ENCODE results near the gene ZNF273. TPM values are rescaled to one million over a fixed set of nuclear protein-coding genes. Genes with fewer than 3 reads are reported as not detected.
"Not testable (repeated sequence)": the region's sequence is repeated elsewhere in the genome, so short reads cannot be mapped to it uniquely, and the experiment has no call there.

Gene ZNF273
- polyA plus RNA-seq, 1 of the 3 experiments (the other 2 are of a cell fraction) = 2.3 TPM

DNA sequence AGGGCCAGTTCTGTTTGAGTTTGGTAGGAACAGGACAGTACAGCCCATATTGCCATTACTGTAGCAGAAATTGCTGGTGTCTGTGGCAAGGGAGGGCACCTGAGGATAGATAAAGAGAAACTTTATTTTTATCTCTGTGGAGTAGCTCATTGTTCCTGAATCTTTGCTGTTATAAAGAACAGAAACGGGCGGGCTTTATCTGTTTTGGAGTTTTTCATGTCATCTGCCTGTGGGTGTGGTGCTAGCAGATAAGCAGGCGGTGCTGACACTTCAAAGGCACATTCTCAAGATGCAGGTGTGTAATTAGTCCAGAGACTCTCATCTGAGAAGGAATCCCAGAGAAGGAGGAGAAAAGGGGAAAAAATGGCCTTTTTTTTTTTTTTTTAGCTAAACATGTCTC lies 11.5 kb downstream of the ZNF273 start:
- H3K4me3 ChIP-seq (ENCODE audit: low read depth in 2 of 2, low read length in 1 of 2) = no peak overlapping the region
- DNase-seq = no peak
- 95% methylated on average over 3 of the region's 3 CpGs for WGBS (ENCODE audit: low lambda C conversion rate)
- ChIA-PET CTCF (interaction anchor here (0.7 to 1.4 kb wide), 2 partner anchors 24 to 404 kb away, joined by 3 to 4 read pairs; no protein-coding TSS in a partner anchor), POLR2A (interaction anchor here (1.3 kb wide), 1 partner anchor 11 kb away, joined by 3 read pairs; the partner anchor contains the start of gene ZNF273)
- H3K9me2 ChIP-seq = no peaks in the 10 kb centered on the region
- H2AFZ ChIP-seq (ENCODE audit: low read depth) = no peak overlapping the region
- no peak overlapping the region for H3K4me2 ChIP-seq
- H3K79me2 ChIP-seq (ENCODE audit: insufficient read depth) = peaks cover 93% of the 10 kb centered on the region
- no peak overlapping the region for H3K9ac ChIP-seq
- no peaks in the 10 kb centered on the region for H3K27me3 ChIP-seq (ENCODE audit: insufficient read depth)
- no peaks in the 10 kb centered on the region for H3K4me1 ChIP-seq (ENCODE audit: control insufficient read depth in 1 of 2, insufficient read depth in 2 of 2, low read depth in 1 of 2, low read length in 1 of 2)
- no peak overlapping the region for H3K27ac ChIP-seq (ENCODE audit: low read depth in 2 of 2, low read length in 1 of 2)
- H3K9me3 ChIP-seq = peaks cover 7% of the 10 kb centered on the region; the same call in 1 of the 2 replicates
- peaks cover 10% of the 10 kb centered on the region for H3F3A ChIP-seq (replicated peaks; ENCODE audit: insufficient read depth)
- H3K36me3 ChIP-seq (replicated peaks in 1 of 2; ENCODE audit: control insufficient read depth in 1 of 2, insufficient read depth in 2 of 2, low read length in 1 of 2) = peaks cover 8 to 65% of the 10 kb centered on the region in 2 experiments
- no peaks in the 10 kb centered on the region for H4K20me1 ChIP-seq (ENCODE audit: insufficient read depth)
- TF ChIP-seq, protein P1, sequence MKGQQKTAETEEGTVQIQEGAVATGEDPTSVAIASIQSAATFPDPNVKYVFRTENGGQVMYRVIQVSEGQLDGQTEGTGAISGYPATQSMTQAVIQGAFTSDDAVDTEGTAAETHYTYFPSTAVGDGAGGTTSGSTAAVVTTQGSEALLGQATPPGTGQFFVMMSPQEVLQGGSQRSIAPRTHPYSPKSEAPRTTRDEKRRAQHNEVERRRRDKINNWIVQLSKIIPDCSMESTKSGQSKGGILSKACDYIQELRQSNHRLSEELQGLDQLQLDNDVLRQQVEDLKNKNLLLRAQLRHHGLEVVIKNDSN (IDR thresholded peaks at IDR 0.05; ENCODE audit: borderline replicate concordance, low read depth) = no peak
- no peak for TF ChIP-seq JUND (IDR thresholded peaks at IDR 0.05)
- no peak for TF ChIP-seq NFIC (IDR thresholded peaks at IDR 0.05; ENCODE audit: borderline replicate concordance)

DNA sequence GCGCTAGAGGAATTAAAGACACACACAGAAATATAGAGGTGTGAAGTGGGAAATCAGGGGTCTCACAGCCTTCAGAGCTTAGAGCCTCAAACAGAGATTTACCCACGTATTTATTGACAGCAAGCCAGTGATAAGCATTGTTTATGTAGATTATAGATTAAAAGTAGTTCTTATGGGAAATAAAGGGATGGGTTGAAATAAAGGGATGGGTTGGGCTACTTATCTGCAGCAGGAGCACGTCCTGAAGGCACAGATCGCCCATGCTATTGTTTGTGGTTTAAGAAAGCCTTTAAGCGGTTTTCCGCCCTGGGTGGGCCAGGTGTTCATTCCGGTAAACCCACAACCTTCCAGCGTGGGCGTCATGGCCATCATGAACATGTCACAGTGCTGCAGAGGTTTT lies 12.2 kb downstream of the ZNF273 start:
- WGBS (ENCODE audit: low lambda C conversion rate) = 79% methylated on average over 7 of the region's 9 CpGs
- H3K27me3 ChIP-seq (ENCODE audit: insufficient read depth); POLR2A ChIA-PET; H4K20me1 ChIP-seq (ENCODE audit: insufficient read depth); DNase-seq; H3K9me3 ChIP-seq; H3K9me2 ChIP-seq; H3K4me2 ChIP-seq; H3K4me3 ChIP-seq (ENCODE audit: low read depth in 2 of 2, low read length in 1 of 2); H2AFZ ChIP-seq (ENCODE audit: low read depth); H3K27ac ChIP-seq (ENCODE audit: low read depth in 2 of 2, low read length in 1 of 2); H3K4me1 ChIP-seq (ENCODE audit: control insufficient read depth in 1 of 2, insufficient read depth in 2 of 2, low read depth in 1 of 2, low read length in 1 of 2); H3F3A ChIP-seq (replicated peaks; ENCODE audit: insufficient read depth); H3K9ac ChIP-seq: not testable (repeated sequence)
- CTCF ChIA-PET = interaction anchor here (0.7 to 1.4 kb wide), 2 partner anchors 24 to 403 kb away, joined by 3 to 4 read pairs; no protein-coding TSS in a partner anchor
- Histone ChIP-seq H3K79me2 (ENCODE audit: insufficient read depth) (peaks cover 93% of the 10 kb centered on the region), H3K36me3 (replicated peaks in 1 of 2; ENCODE audit: control insufficient read depth in 1 of 2, insufficient read depth in 2 of 2, low read length in 1 of 2) (peaks cover 10 to 68% of the 10 kb centered on the region in 2 experiments)

DNA sequence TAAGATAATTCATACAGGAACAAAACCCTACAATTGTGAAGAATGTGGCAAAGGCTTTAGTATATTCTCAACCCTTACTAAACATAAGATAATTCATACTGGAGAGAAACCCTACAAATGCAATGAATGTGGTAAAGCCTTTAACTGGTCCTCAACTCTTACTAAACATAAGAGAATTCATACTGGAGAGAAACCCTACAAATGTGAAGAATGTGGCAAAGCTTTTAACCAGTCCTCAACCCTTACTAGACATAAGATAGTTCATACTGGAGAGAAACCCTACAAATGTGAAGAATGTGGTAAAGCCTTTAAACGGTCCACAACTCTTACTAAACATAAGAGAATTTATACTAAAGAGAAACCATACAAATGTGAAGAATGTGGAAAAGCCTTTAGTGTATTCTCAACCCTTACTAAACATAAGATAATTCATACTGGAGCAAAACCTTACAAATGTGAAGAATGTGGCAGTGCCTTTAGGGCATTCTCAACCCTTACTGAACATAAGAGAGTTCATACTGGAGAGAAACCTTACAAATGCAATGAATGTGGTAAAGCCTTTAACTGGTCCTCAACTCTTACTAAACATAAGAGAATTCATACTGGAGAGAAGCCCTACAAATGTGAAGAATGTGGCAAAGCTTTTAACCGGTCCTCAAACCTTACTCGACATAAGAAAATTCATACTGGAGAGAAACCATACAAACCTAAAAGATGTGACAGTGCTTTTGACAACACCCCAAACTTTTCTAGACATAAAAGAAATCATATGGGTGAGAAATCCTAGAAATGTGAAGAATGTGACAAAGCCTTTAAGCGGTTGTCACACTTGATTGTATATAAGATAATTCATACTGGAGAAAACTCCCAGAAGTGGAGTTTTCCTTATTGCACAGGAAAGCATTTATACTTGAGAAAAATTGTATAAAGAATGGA lies 25.4 kb downstream of the ZNF273 start:
- DNase-seq; H2AFZ ChIP-seq (ENCODE audit: low read depth); H4K20me1 ChIP-seq (ENCODE audit: insufficient read depth); H3K79me2 ChIP-seq (ENCODE audit: insufficient read depth); H3K27ac ChIP-seq (ENCODE audit: low read depth in 2 of 2, low read length in 1 of 2); POLR2A ChIA-PET; H3K27me3 ChIP-seq (ENCODE audit: insufficient read depth); CTCF ChIA-PET; H3K4me2 ChIP-seq; H3K9me2 ChIP-seq; H3K4me3 ChIP-seq (ENCODE audit: low read depth in 2 of 2, low read length in 1 of 2); H3K9ac ChIP-seq; H3K4me1 ChIP-seq (ENCODE audit: control insufficient read depth in 1 of 2, insufficient read depth in 2 of 2, low read depth in 1 of 2, low read length in 1 of 2); H3F3A ChIP-seq (replicated peaks; ENCODE audit: insufficient read depth): not testable (repeated sequence)
- Histone ChIP-seq H3K9me3 (peaks cover 66% of the 10 kb centered on the region), H3K36me3 (replicated peaks in 1 of 2; ENCODE audit: control insufficient read depth in 1 of 2, insufficient read depth in 2 of 2, low read length in 1 of 2) (peaks cover 25 to 79% of the 10 kb centered on the region in 2 experiments)
- WGBS (ENCODE audit: low lambda C conversion rate) = 94% methylated on average over 4 of the region's 4 CpGs

All from SK-N-SH (cell line).